ENCODE data around the gene PRM3.

PRM3 gene

DNA sequence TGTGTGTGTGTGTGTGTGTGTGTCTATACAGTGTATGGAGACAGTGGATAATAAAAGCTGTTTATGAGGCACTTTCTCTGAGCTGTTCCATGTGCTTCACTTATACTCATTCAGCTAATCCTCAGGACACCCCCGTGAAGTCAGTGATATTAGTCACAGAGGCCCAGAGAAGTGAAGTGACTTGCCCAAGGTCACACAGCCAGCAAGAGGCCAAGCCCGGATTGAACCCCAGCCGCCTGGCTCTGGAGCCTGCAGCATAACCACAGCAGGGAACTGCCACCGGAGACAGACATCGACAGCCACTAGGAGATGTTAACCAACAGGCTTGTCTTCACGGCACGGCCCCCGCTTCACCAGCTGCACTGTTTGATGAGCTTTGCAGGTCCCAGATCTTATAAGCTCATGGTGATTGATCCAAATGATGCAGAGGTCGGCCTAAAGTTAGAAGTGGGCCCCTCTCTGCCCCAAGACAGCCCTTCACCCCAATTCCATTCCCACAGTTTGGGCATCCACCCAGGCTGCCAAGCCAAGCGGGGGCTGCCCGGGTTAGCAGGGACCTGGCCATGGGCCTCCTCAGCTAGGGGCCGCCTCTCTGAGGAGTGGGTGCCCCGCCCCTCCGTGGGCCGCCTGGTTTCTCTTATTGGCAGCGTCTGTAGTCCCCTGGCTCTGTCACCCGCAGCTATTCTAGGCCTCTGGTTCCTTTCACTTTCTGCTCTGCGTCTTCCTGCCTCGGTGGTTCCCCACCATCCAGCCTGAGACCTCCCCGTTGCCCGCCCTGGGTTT, 48.3 kb downstream of the PRM3 start:
- DNase-seq (ENCODE audit: low read depth) = peak; percentile 74

DNA sequence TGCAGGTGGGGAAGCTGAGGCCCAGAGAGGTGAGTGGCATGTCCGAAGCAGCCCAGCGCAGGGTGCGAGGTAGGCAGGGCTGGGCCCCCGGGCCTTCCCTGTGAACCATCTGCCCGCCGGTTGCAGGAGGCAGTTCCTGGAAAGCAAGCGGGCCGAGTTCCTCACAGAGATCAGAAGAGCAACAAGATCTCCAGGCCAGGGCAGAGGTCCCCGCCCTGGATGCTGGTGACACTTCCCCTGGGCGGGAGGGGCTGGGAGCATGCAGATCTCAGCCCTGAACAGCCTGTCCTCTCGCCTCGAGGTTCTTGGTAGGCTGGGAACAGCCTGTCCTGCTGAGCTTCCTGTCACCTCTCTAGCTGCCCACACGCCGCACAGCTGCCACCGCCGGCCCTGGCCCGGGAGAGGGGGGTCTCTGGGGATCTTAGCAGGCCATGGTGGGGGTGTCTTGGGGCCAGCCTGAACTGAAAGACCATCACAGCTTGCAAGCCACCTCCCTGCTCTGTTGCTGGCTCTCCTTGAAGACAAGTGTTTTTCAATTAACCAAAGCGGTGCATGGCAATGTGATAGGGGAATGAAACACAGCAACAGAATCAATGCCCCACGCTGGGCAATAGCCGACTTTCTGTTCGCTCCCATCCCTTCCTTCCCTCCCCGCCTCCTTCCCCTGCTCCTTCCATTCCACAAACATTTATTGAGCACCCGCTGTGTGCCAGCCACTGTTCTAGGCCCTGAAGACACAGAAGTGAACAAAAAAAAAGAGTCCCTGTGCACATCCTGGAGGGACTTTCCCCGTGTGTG, 49.1 kb downstream of the PRM3 start:
- DNase-seq (ENCODE audit: low read depth) = peak; percentile 26

Data from activated gamma-delta T cell treated with anti-CD3 and anti-CD28 coated beads, Interleukin-2, amount 50 U/mL, for 16 hours (primary cell).